Keratinocyte (primary cell): ENCODE measurements around the gene ITIH5. TPM values are rescaled to one million over a fixed set of nuclear protein-coding genes. Genes with fewer than 3 reads are reported as not detected.

Experiments
- DNase-seq: peaks from one replicate; pipeline ENCODE4 v3.0.0-alpha.2; 2011; ENCODE audit warnings: low read depth, missing footprints, low spot score
- FAIRE-seq: peaks from 2 replicates; lab custom pipeline; 2011; peaks lifted over from hg19 to GRCh38; lab: Jason Lieb, UNC
- H2AFZ ChIP-seq: 2 replicates; pipeline ENCODE4 v1.6.0; 2012; ENCODE audit warnings: low read length, control low read depth, inconsistent platforms; ENCODE audit not compliant: control insufficient read depth
- H3K27ac ChIP-seq: 2 replicates; pipeline ENCODE4 v1.5.1; 2011; ENCODE audit warnings: low read length; ENCODE audit not compliant: control insufficient read depth, insufficient read depth
- H3K27me3 ChIP-seq: 3 replicates; pipeline ENCODE4 v1.6.0; 2011; ENCODE audit warnings: low read length; ENCODE audit not compliant: control insufficient read depth, insufficient read depth; ENCODE audit errors: extremely low read depth
- H3K36me3 ChIP-seq, 2 experiments: 2 replicates in 1 of 2; 3 replicates in 1 of 2; pipeline ENCODE4 v1.5.1; 2011; ENCODE audit warnings: low read length in 2 of 2, mild to moderate bottlenecking in 1 of 2; ENCODE audit not compliant: control insufficient read depth in 2 of 2, insufficient read depth in 2 of 2; ENCODE audit errors: extremely low read depth in 1 of 2
- H3K4me1 ChIP-seq: 3 replicates; pipeline ENCODE4 v1.5.1; 2011; ENCODE audit warnings: low read length; ENCODE audit not compliant: control insufficient read depth, insufficient read depth; ENCODE audit errors: extremely low read depth
- H3K4me2 ChIP-seq: 3 replicates; pipeline ENCODE4 v1.6.0; 2011; ENCODE audit warnings: low read depth, low read length; ENCODE audit not compliant: control insufficient read depth, insufficient read depth; ENCODE audit errors: extremely low read depth
- H3K4me3 ChIP-seq, 3 experiments: fragments of 200-600 bp in 1 of 3; sonication (generic) in 1 of 3; 2 replicates in 2 of 3; 3 replicates in 1 of 3; pipeline ENCODE4 v1.5.1; 2011 to 2016; ENCODE audit warnings: low read length in 3 of 3, mild to moderate bottlenecking in 3 of 3, control low read depth in 2 of 3, inconsistent platforms in 1 of 3, low read depth in 1 of 3, mixed read lengths in 1 of 3, mixed run types in 1 of 3, moderate library complexity in 1 of 3; ENCODE audit not compliant: control insufficient read depth in 2 of 3, insufficient read depth in 2 of 3; ENCODE audit errors: extremely low read depth in 1 of 3
- H3K79me2 ChIP-seq: 2 replicates; pipeline ENCODE4 v1.6.0; 2012; ENCODE audit warnings: low read length; ENCODE audit not compliant: control insufficient read depth, insufficient read depth
- H3K9ac ChIP-seq: 3 replicates; pipeline ENCODE4 v1.6.0; 2011; ENCODE audit warnings: low read length; ENCODE audit not compliant: control insufficient read depth, insufficient read depth; ENCODE audit errors: extremely low read depth
- H3K9me1 ChIP-seq: 3 replicates; pipeline ENCODE4 v1.6.0; 2011; ENCODE audit warnings: low read length; ENCODE audit not compliant: control insufficient read depth, insufficient read depth; ENCODE audit errors: extremely low read depth
- H3K9me3 ChIP-seq: 2 replicates; pipeline ENCODE4 v1.5.1; 2012; ENCODE audit warnings: low read depth, low read length; ENCODE audit not compliant: control insufficient read depth
- H4K20me1 ChIP-seq: 3 replicates; pipeline ENCODE4 v1.6.0; 2011; ENCODE audit warnings: low read length; ENCODE audit not compliant: control insufficient read depth, insufficient read depth; ENCODE audit errors: extremely low read depth
- CTCF ChIP-seq, 3 experiments: IDR thresholded peaks in 1 of 3; conservative IDR thresholded peaks in 1 of 3; optimal IDR thresholded peaks in 1 of 3; 2 replicates in 2 of 3; 3 replicates in 1 of 3; pipeline versions ENCODE3 to v1.5.1; 2011; ENCODE audit warnings: low read length in 3 of 3, mild to moderate bottlenecking in 3 of 3, moderate library complexity in 2 of 3, control low read depth in 1 of 3, inconsistent platforms in 1 of 3; ENCODE audit not compliant: insufficient read depth in 2 of 3; ENCODE audit errors: extremely low read depth in 1 of 3
- EZH2 ChIP-seq: IDR thresholded peaks from one replicate; pipeline ENCODE4 v1.6.1; 2012; ENCODE audit warnings: inconsistent platforms, mild to moderate bottlenecking, low read length, moderate library complexity
- dilution Hi-C: fragments of 300-500 bp; cut with MboI; formaldehyde crosslinking; loops from one replicate; pipeline ENCODE4 v1.7.0; 2020; ENCODE audit warnings: low sequenced_read_pairs; ENCODE audit not compliant: extremely low pct_ligation_motif_present
- polyA plus RNA-seq, 5 experiments: library from polyadenylated mRNA; depleted of rRNA in 3 of 5; stranded (reverse) in 3 of 5; stranded (forward) in 1 of 5; unstranded in 1 of 5; fragments of >200 nt; gene quantifications; 1 replicate in 1 of 5; 2 replicates in 3 of 5; 3 replicates in 1 of 5; pipeline versions ENCODE4 v1.2.1 to v1.2.3, GENCODE V29; 2011 to 2012; ENCODE audit warnings: missing spikeins in 2 of 5, low read depth in 1 of 5, low replicate concordance in 1 of 5

ITIH5 gene
- polyA plus RNA-seq, 1 donor (not counting 4 experiments of a cell fraction or from before 2014, with no cell fraction given): not detected

GRCh38 chr10:7605565-7606295, 61.0 kb downstream of the ITIH5 start:
- Histone ChIP-seq H3K36me3 (no peaks in the 10 kb centered on the region), H3K4me1 (no peaks in the 10 kb centered on the region), H3K9me3 (no peaks in the 10 kb centered on the region), H3K27ac (no peak overlapping the region), H4K20me1 (no peaks in the 10 kb centered on the region), H3K4me2 (no peak overlapping the region), H3K9me1 (no peaks in the 10 kb centered on the region), H2AFZ (no peak overlapping the region), H3K79me2 (no peaks in the 10 kb centered on the region), H3K4me3 (no peak overlapping the region), H3K27me3 (no peaks in the 10 kb centered on the region), H3K9ac (no peak overlapping the region)
- DNase-seq (no peak), FAIRE-seq (no peak)
- TF ChIP-seq EZH2 (no peak), CTCF (optimal IDR thresholded peaks at IDR 0.05 in 1 of 3, IDR thresholded peaks at IDR 0.05 in 1 of 3, conservative IDR thresholded peaks at IDR 0.05 in 1 of 3; ENCODE audit: extremely low read depth in 1 of 3, insufficient read depth in 2 of 3, low read length in 3 of 3) (no peak)
- dilution Hi-C loops: no loop called here

GRCh38 chr10:7601023-7601656, 65.6 kb downstream of the ITIH5 start:
- Histone ChIP-seq H2AFZ (no peak overlapping the region), H3K4me2 (no peak overlapping the region), H3K27ac (no peak overlapping the region), H3K79me2 (no peaks in the 10 kb centered on the region), H3K36me3 (no peaks in the 10 kb centered on the region), H4K20me1 (no peaks in the 10 kb centered on the region), H3K4me1 (no peaks in the 10 kb centered on the region), H3K9me1 (no peaks in the 10 kb centered on the region), H3K9ac (no peak overlapping the region), H3K4me3 (no peak overlapping the region), H3K27me3 (no peaks in the 10 kb centered on the region), H3K9me3 (no peaks in the 10 kb centered on the region)
- DNase-seq (no peak), FAIRE-seq (no peak)
- TF ChIP-seq EZH2: no peak
- no peak for TF ChIP-seq CTCF (optimal IDR thresholded peaks at IDR 0.05 in 1 of 3, IDR thresholded peaks at IDR 0.05 in 1 of 3, conservative IDR thresholded peaks at IDR 0.05 in 1 of 3; ENCODE audit: extremely low read depth in 1 of 3, insufficient read depth in 2 of 3, low read length in 3 of 3)
- dilution Hi-C loops: no loop called here
